Jurkat, Clone E6-1 (cell line): ENCODE measurements around the gene PPARG.

Source experiments
- DNase-seq: peaks from one replicate; pipeline ENCODE4 v3.0.0-alpha.2; 2011; ENCODE audit warnings: low read depth, low spot score
- H3K4me3 ChIP-seq: 2 replicates; pipeline ENCODE4 v1.5.1; 2011; ENCODE audit warnings: mild to moderate bottlenecking, low read length, control low read depth, moderate library complexity

The PPARG gene

GRCh38 chr3:12302564-12302963 is 13.7 kb downstream of the PPARG start:
- H3K4me3 ChIP-seq, result no peak overlapping the region
- no peak for DNase-seq

GRCh38 chr3:12303534-12303933 is 14.7 kb downstream of the PPARG start:
- no peak for DNase-seq
- no peak overlapping the region for H3K4me3 ChIP-seq

- no peak for DNase-seq
- no peak overlapping the region for H3K4me3 ChIP-seq
These were observed 15.1 kb downstream of the PPARG start for GRCh38 chr3:12303993-12304392.

- H3K4me3 ChIP-seq, result no peak overlapping the region
- DNase-seq, result no peak
These were observed 18.3 kb downstream of the PPARG start for GRCh38 chr3:12307136-12307535.

- no peak overlapping the region for H3K4me3 ChIP-seq
- no peak for DNase-seq
These were observed 19.6 kb downstream of the PPARG start for GRCh38 chr3:12308517-12308916.

- H3K4me3 ChIP-seq, result no peak overlapping the region
- no peak for DNase-seq
These were observed 20.8 kb downstream of the PPARG start for GRCh38 chr3:12309716-12310115.

GRCh38 chr3:12312010-12312409 is 23.1 kb downstream of the PPARG start:
- DNase-seq, result no peak
- no peak overlapping the region for H3K4me3 ChIP-seq

GRCh38 chr3:12313519-12313918 is 24.6 kb downstream of the PPARG start:
- no peak overlapping the region for H3K4me3 ChIP-seq
- no peak for DNase-seq

- DNase-seq, result no peak
- H3K4me3 ChIP-seq, result no peak overlapping the region
These were observed 27.4 kb downstream of the PPARG start for GRCh38 chr3:12316253-12316652.

GRCh38 chr3:12316729-12317351 is 28.0 kb downstream of the PPARG start:
- no peak overlapping the region for H3K4me3 ChIP-seq
- DNase-seq, result no peak

GRCh38 chr3:12317914-12318313 is 29.0 kb downstream of the PPARG start:
- no peak for DNase-seq
- no peak overlapping the region for H3K4me3 ChIP-seq

GRCh38 chr3:12318758-12319621 is 30.1 kb downstream of the PPARG start:
- no peak for DNase-seq

GRCh38 chr3:12321015-12321414 is 32.1 kb downstream of the PPARG start:
- no peak for DNase-seq
- H3K4me3 ChIP-seq, result no peak overlapping the region

More at GRCh38 chr3:12318758-12319621, 30.1 kb downstream of the PPARG start:
- H3K4me3 ChIP-seq, result no peak overlapping the region

GRCh38 chr3:12323237-12323636 is 34.4 kb downstream of the PPARG start:
- DNase-seq, result no peak
- H3K4me3 ChIP-seq, result no peak overlapping the region

GRCh38 chr3:12325586-12326515 is 37.0 kb downstream of the PPARG start:
- no peak for DNase-seq
- H3K4me3 ChIP-seq, result no peak overlapping the region

- no peak for DNase-seq
- no peak overlapping the region for H3K4me3 ChIP-seq
These were observed 38.2 kb downstream of the PPARG start for GRCh38 chr3:12327021-12327420.

GRCh38 chr3:12328132-12328836 is 39.4 kb downstream of the PPARG start:
- no peak for DNase-seq
- no peak overlapping the region for H3K4me3 ChIP-seq

GRCh38 chr3:12328837-12329462 is 40.1 kb downstream of the PPARG start:
- H3K4me3 ChIP-seq, result no peak overlapping the region
- no peak for DNase-seq

GRCh38 chr3:12334786-12335185 is 45.9 kb downstream of the PPARG start:
- no peak overlapping the region for H3K4me3 ChIP-seq
- no peak for DNase-seq
